GM12891 (cell line): ENCODE measurements around the gene DDX47.
"Not testable (repeated sequence)": the region's sequence is repeated elsewhere in the genome, so short reads cannot be mapped to it uniquely, and the experiment has no call there.

Experiments used
- DNase-seq: peaks from one replicate; pipeline ENCODE4 v3.0.0; 2011; ENCODE audit warnings: low spot score; ENCODE audit not compliant: insufficient read length
- FAIRE-seq: peaks from 2 replicates; lab custom pipeline; 2011; peaks lifted over from hg19 to GRCh38; lab: Jason Lieb, UNC
- PAX5 ChIP-seq: IDR thresholded peaks from 2 replicates; pipeline ENCODE4 v1.6.1; 2011; ENCODE audit warnings: low read length, moderate library complexity, mild to moderate bottlenecking; ENCODE audit not compliant: insufficient read depth, severe bottlenecking
- POLR2A ChIP-seq: IDR thresholded peaks from 2 replicates; pipeline ENCODE4 v1.6.1; 2011; ENCODE audit warnings: low read depth, low read length, control low read depth
- POLR2AphosphoS5 ChIP-seq: IDR thresholded peaks from 2 replicates; pipeline ENCODE4 v1.6.1; 2011; ENCODE audit warnings: low read depth, low read length, control low read depth
- POU2F2 ChIP-seq: IDR thresholded peaks from 2 replicates; pipeline ENCODE4 v1.6.1; 2011; ENCODE audit warnings: low read depth, mild to moderate bottlenecking, control low read depth, low read length, moderate library complexity
- SPI1 ChIP-seq: IDR thresholded peaks from 2 replicates; pipeline ENCODE4 v1.6.1; 2011; ENCODE audit warnings: low read depth, low read length, control low read depth
- TAF1 ChIP-seq: IDR thresholded peaks from 2 replicates; pipeline ENCODE4 v1.6.1; 2011; ENCODE audit warnings: low read depth, low read length, control low read depth

Gene DDX47

GRCh38 chr12:12870465-12870864 is 57.3 kb downstream of the DDX47 start:
- FAIRE-seq = no peak
- TF ChIP-seq POLR2A = no peak
- no peak for TF ChIP-seq PAX5
- TF ChIP-seq POU2F2 = no peak
- no peak for TF ChIP-seq SPI1
- no peak for TF ChIP-seq TAF1
- no peak for TF ChIP-seq POLR2AphosphoS5
- no peak for DNase-seq

- TF ChIP-seq PAX5 (no peak), POLR2A (no peak), POLR2AphosphoS5 (no peak), TAF1 (no peak), SPI1 (no peak)
- FAIRE-seq (no peak), DNase-seq (no peak)
Observed at GRCh38 chr12:12871587-12872138, 58.5 kb downstream of the DDX47 start.

DNA sequence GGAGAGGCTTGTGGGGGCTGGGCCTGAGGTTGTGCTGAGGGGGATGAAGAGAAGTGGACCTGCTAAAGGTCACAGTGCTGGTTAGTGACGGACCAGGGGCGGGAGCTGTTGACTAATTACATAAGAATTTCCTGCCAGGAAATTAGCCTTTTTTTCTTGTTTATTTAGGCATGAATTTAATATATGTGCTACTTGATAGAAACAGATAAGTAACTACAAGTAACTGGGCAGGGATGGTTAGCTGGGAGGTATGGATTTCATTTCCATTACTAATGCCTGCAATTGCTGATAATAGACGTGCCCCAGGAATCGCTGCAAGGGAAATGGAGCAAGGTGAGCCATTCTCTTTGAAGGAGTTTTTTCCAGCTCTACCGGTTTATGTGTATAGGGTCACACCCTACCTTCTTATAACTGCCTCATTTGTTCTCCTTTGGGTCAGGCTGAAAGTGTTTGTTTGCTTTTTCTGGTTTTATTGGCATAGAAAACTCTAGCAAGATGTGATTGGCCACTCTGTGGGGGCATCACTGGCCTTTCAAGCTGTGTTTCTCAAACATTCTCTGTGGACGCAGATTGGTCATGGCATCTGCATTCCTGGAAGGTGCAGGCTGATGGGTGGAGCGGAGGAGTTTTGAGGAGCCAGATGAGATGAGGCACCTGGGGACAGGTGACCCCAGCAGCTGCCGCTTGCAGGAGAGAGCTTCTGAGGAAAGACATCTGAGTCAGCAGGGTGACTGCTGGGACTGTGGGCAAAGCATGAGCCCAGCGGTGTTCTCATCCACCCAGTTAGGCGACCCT is 59.2 kb downstream of the DDX47 start:
- no peak for TF ChIP-seq SPI1
- TF ChIP-seq POLR2AphosphoS5 = no peak
- TF ChIP-seq TAF1 = no peak
- TF ChIP-seq POU2F2 = no peak
- TF ChIP-seq PAX5 = no peak
- TF ChIP-seq POLR2A = no peak
- no peak for DNase-seq
- FAIRE-seq = no peak

GRCh38 chr12:12872934-12873275 is 59.8 kb downstream of the DDX47 start:
- DNase-seq = no peak
- TF ChIP-seq POLR2AphosphoS5 (no peak), POLR2A (no peak), PAX5 (no peak), TAF1 (no peak), SPI1 (no peak), POU2F2 (no peak)
- FAIRE-seq = no peak

GRCh38 chr12:12874029-12874428 is 60.9 kb downstream of the DDX47 start:
- FAIRE-seq = no peak
- TF ChIP-seq POLR2AphosphoS5 = no peak
- no peak for TF ChIP-seq PAX5
- no peak for DNase-seq

DNA sequence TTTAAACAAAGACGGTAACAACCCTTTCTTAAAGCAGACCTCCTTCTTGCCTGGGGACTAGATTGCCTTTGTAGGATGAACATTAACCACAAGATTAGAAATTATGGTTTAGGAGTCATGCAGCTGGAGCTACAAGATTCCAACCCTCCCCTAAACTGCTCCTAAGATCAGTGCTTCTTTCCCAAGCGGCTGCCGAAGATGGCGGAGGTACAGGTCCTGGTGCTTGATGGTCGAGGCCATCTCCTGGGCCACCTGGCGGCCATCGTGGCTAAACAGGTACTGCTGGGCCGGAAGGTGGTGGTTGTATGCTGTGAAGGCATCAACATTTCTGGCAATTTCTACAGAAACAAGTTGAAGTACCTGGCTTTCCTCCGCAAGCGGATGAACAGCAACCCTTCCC is 62.2 kb downstream of the DDX47 start:
- not testable (repeated sequence) for FAIRE-seq, DNase-seq

DNA sequence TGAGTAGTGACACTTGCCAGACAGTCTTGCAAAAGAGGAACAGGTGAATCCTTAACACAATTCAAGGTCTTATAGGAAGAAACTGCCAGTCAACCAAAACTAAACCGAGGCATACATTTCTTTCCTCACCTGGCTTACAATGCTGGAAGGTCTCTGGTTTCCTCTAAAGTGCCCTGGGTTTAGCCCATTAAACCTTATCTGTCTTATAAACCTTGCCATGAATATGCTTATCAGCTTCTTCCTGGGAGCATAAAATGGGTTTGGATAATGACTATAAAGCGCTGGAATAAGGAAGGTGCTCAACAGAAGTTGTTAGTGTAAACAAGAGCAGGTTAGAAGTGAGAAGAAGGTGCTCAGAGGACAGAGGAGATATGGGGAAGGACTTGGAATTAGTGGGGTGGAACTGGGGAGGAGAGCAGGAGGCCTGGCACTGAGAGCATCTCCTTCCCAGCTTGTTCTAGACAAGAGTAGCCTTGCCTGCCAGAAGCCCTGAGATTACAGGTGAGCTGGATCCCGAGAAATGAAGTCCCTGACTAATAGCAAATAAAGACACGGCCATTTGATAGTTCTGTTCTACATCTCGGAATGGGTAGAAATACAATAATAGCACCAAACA is 64.1 kb downstream of the DDX47 start:
- FAIRE-seq (no peak), DNase-seq (no peak)
- TF ChIP-seq POU2F2 = no peak
- TF ChIP-seq POLR2AphosphoS5 = no peak
- no peak for TF ChIP-seq TAF1
- TF ChIP-seq PAX5 = no peak
- no peak for TF ChIP-seq POLR2A
- TF ChIP-seq SPI1 = no peak

- no peak for FAIRE-seq
- DNase-seq = no peak
- TF ChIP-seq SPI1 = no peak
- TF ChIP-seq POU2F2 = no peak
- no peak for TF ChIP-seq TAF1
- no peak for TF ChIP-seq POLR2AphosphoS5
- TF ChIP-seq POLR2A = no peak
- no peak for TF ChIP-seq PAX5
Observed at GRCh38 chr12:12877781-12878455, 64.8 kb downstream of the DDX47 start.
